GM19467 (cell line): ENCODE data around the gene AVL9.
"Not testable (repeated sequence)": the region's sequence is repeated elsewhere in the genome, so short reads cannot be mapped to it uniquely, and the experiment has no call there.

Experiments
- ATAC-seq: cut with Tn5 transposase; IDR thresholded peaks from one replicate; pipeline ENCODE4 v1.9.1; 2021; ENCODE audit warnings: mild to moderate bottlenecking, moderate library complexity; ENCODE audit not compliant: unreplicated experiment

The AVL9 gene

DNA sequence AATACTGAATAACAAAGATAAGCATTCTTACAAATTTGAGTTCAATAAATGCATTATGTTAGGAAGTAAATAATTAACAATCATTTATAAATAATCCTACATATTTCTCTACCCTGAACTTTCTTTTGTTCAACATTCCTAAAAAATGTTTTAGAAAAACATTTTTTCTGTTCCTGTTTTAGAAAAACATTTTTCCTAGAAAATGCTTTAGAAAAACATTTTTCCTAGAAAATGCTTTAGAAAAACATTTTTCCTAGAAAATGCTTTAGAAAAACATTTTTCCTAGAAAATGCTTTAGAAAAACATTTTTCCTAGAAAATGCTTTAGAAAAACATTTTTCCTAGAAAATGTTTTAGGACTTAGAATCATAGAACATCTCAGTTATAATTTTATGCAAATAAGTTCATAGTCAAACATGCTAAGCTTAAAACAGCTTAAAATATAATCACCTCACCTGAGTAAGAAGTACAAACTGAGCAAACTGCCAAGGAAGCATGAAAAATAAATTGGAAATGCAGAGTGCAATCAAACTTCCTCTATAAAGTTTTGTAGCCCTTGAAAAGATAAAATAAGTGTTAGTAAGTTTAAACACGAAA is 139.6 kb downstream of the AVL9 start:
- not testable (repeated sequence) for ATAC-seq

DNA sequence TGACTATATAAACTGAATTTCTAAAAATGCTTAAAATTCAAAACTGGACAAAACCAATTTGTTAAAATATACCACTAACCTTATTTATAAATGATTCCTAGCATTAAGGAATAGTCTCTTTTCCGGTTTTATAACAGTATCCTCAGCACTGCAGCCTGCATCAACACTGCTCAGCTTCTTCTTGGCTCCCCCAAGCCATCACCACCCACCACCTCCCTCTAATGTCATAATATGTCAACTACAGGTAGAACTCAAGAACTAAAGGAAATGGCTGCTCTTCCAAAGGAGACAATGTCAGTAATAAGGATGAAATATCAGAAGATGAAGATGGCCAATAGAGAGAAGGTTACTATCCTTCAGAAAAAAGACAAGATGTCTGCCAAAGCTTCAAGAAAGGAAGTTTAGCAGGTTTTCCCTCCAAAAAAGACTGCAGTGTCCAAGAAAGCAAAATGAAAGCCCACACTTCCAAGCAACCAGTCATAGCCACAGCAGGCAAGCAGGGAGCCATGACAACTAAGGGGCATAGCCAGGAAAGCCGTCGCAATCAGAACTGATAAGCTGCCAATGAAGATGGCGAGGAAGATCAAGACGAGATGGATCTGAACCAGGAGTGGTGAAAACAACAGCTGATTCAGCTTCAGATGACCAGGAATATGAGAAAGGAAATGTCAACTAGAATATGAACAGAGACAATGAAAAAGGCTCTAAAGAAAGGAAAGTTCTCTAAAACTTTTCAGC is 141.6 kb downstream of the AVL9 start:
- ATAC-seq: not testable (repeated sequence)

DNA sequence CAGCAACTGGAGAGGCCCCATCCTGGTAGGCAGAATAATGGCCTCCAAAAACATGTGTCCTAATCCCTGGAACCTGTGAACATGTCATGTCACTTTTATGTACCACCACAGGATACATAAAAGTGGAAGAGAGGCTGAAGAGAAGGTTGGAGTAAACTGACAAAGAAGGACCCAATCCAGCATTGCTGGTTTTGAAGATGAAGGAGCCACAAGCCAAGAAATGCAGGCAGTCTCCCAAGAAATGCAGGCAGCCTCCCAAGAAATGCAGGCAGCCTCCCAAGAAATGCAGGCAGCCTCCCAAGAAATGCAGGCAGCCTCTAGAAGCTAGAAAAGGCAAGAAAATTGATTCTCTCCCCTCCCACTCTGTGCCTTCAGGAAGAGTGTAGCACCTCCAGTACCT is 142.3 kb downstream of the AVL9 start:
- ATAC-seq: not testable (repeated sequence)
